Breast epithelium (tissue), 3 donors: ENCODE data around the gene DNAI7.

Source experiments
- CTCF ChIP-seq, 3 donors: fragments of 450-650 bp; IDR thresholded peaks; one replicate each; pipeline ENCODE4 v1.5.1; 2016 to 2017; ENCODE audit warnings: antibody characterized with exemption in 3 of 3, mild to moderate bottlenecking in 3 of 3, moderate library complexity in 3 of 3
- POLR2A ChIP-seq: fragments of 450-650 bp; IDR thresholded peaks from one replicate; pipeline ENCODE4 v1.6.1; 2016; ENCODE audit warnings: antibody characterized with exemption, mild to moderate bottlenecking, moderate library complexity

DNA sequence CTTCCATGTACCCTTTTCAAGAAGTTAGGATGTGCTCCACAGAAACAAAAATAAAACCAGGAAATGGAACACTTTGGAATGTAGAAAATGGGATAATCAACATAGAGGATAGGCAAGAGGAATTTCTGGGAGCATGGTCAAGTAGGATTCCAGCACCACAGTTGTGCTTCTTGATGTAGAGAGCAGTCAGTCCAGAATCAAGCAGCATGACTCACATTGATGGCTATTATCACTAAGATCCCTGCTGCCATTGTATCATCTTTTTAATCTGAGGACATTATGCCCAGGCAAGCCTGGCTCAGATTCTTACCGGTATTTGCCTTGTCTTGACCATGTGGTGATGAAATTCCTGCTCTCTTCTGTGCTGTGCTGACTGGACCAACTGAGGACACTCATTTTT lies 5.7 kb upstream of the DNAI7 start:
- TF ChIP-seq CTCF (IDR thresholded peaks at IDR 0.05) (no peak), POLR2A (no peak)
